ENCODE measurements around the gene SUB1.

The SUB1 gene

GRCh38 chr5:32559921-32560320 is 25.4 kb upstream of the SUB1 start (continued):
- TF ChIP-seq ZNF24 (tag by site-specific recombination; IDR thresholded peaks at IDR 0.05), result no peak

- no peak overlapping the region for H3K27ac ChIP-seq (ENCODE audit: extremely low read depth, low read depth, low read length)
- peaks cover 4% of the 10 kb centered on the region; the same call in 1 of the 2 replicates for H3K4me1 ChIP-seq (ENCODE audit: control insufficient read depth, insufficient read depth, low read length)
- H3K36me3 ChIP-seq (ENCODE audit: control insufficient read depth in 2 of 2, insufficient read depth in 1 of 2, low read length in 2 of 2), result no peaks in the 10 kb centered on the region
- H3K4me3 ChIP-seq (ENCODE audit: low read depth, low read length), result no peak overlapping the region
- H3K9me3 ChIP-seq (ENCODE audit: control insufficient read depth, insufficient read depth, low read depth, low read length), result no peaks in the 10 kb centered on the region
- ChIA-PET CTCF (interaction anchor here (0.8 kb wide), 1 partner anchor 9 kb away, joined by 3 read pairs; no protein-coding TSS in a partner anchor), POLR2A (no interaction called here)
- no peak for TF ChIP-seq PRDM10 (tag by site-specific recombination; IDR thresholded peaks at IDR 0.05)
- no peak for TF ChIP-seq ZNF473 (tag by site-specific recombination; IDR thresholded peaks at IDR 0.05)
- no peak for TF ChIP-seq PBX3 (CRISPR knock-in tag; IDR thresholded peaks at IDR 0.05)
- no peak for TF ChIP-seq GLI4 (tag by site-specific recombination; IDR thresholded peaks at IDR 0.05)
- no peak for TF ChIP-seq ZBTB7A (tag by site-specific recombination; IDR thresholded peaks at IDR 0.05; ENCODE audit: low read depth)
- no peak for TF ChIP-seq ZNF266 (tag by site-specific recombination; IDR thresholded peaks at IDR 0.05; ENCODE audit: low read depth)
- TF ChIP-seq YY1 (tag by site-specific recombination; IDR thresholded peaks at IDR 0.05), result no peak
- no peak for TF ChIP-seq ZNF37A (tag by site-specific recombination; IDR thresholded peaks at IDR 0.05)
- no peak for TF ChIP-seq ZNF600 (tag by site-specific recombination; IDR thresholded peaks at IDR 0.05)
- TF ChIP-seq ZNF155 (tag by site-specific recombination; IDR thresholded peaks at IDR 0.05), result no peak
- no peak for TF ChIP-seq BCL11A (tag by site-specific recombination; IDR thresholded peaks at IDR 0.05; ENCODE audit: low read depth)
- TF ChIP-seq SP2 (tag by site-specific recombination; IDR thresholded peaks at IDR 0.05), result no peak
- no peak for TF ChIP-seq ZNF274 (IDR thresholded peaks at IDR 0.05; ENCODE audit: low read length)
- TF ChIP-seq ZNF274 (tag by site-specific recombination; IDR thresholded peaks at IDR 0.05; ENCODE audit: borderline replicate concordance), result no peak
- no peak for TF ChIP-seq IKZF3 (tag by site-specific recombination; IDR thresholded peaks at IDR 0.05)
- no peak for TF ChIP-seq ZNF148 (tag by site-specific recombination; IDR thresholded peaks at IDR 0.05; ENCODE audit: borderline replicate concordance)
- TF ChIP-seq ATF2 (tag by site-specific recombination; IDR thresholded peaks at IDR 0.05; ENCODE audit: low read depth), result no peak
- TF ChIP-seq ZNF19 (tag by site-specific recombination; IDR thresholded peaks at IDR 0.05; ENCODE audit: low read depth), result no peak
- TF ChIP-seq ZFP69B (tag by site-specific recombination; IDR thresholded peaks at IDR 0.05), result no peak
- TF ChIP-seq ZNF701 (tag by site-specific recombination; IDR thresholded peaks at IDR 0.05), result no peak
These were observed 23.3 kb upstream of the SUB1 start for GRCh38 chr5:32562056-32562455.
